Glutamatergic neuron (in vitro differentiated cells): ENCODE data around the gene LRIT2. TPM values are rescaled to one million over a fixed set of nuclear protein-coding genes. Genes with fewer than 3 reads are reported as not detected.

Experiments
- DNase-seq: peaks from one replicate; pipeline ENCODE4 v3.0.0; 2022
- H3K27ac Mint-ChIP-seq: one replicate; pipeline ENCODE4 v1.8.0; 2020; ENCODE audit warnings: mild to moderate bottlenecking, mixed read lengths, inconsistent platforms; ENCODE audit not compliant: unreplicated experiment
- H3K27me3 Mint-ChIP-seq: one replicate; pipeline ENCODE4 v1.8.0; 2020; ENCODE audit warnings: mild to moderate bottlenecking, moderate library complexity, mixed read lengths, inconsistent platforms; ENCODE audit not compliant: unreplicated experiment
- H3K36me3 Mint-ChIP-seq: one replicate; pipeline ENCODE4 v1.8.0; 2020; ENCODE audit warnings: mild to moderate bottlenecking, mixed read lengths, inconsistent platforms; ENCODE audit not compliant: unreplicated experiment
- H3K4me1 Mint-ChIP-seq: one replicate; pipeline ENCODE4 v1.8.0; 2020; ENCODE audit warnings: mild to moderate bottlenecking, low read depth, mixed read lengths, inconsistent platforms; ENCODE audit not compliant: unreplicated experiment
- H3K4me3 Mint-ChIP-seq: one replicate; pipeline ENCODE4 v1.8.0; 2020; ENCODE audit warnings: mild to moderate bottlenecking, mixed read lengths, inconsistent platforms; ENCODE audit not compliant: unreplicated experiment
- H3K9me3 Mint-ChIP-seq: one replicate; pipeline ENCODE4 v1.8.0; 2020; ENCODE audit warnings: mild to moderate bottlenecking, moderate library complexity, mixed read lengths, inconsistent platforms; ENCODE audit not compliant: unreplicated experiment
- CTCF ChIP-seq: fragments of 200-600 bp; sonication (generic); IDR thresholded peaks from one replicate; pipeline ENCODE4 v1.5.0; 2021; ENCODE audit not compliant: partially characterized antibody, unreplicated experiment
- total RNA-seq: library from RNA; stranded (reverse); fragmentation: NEBNext Ultra II Directional; extraction: Animal tissue kit (Norgen Biotek cat#: 25700); gene quantifications from one replicate; pipeline ENCODE4 v1.2.1, GENCODE V29; 2021; ENCODE audit not compliant: unreplicated experiment

LRIT2 gene
- total RNA-seq, 1 donor from 2014 or later, result not detected

GRCh38 chr10:84204122-84204521, 21.2 kb downstream of the LRIT2 start:
- Mint-ChIP-seq H3K4me1 (peaks cover 5% of the 10 kb centered on the region), H3K27ac (no peak overlapping the region), H3K27me3 (peaks cover 6% of the 10 kb centered on the region), H3K36me3 (no peaks in the 10 kb centered on the region), H3K4me3 (no peak overlapping the region), H3K9me3 (peaks cover 2% of the 10 kb centered on the region)
- DNase-seq, result no peak
- TF ChIP-seq CTCF, result peak; percentile 23

GRCh38 chr10:84202349-84202748, 23.0 kb downstream of the LRIT2 start:
- no peak for TF ChIP-seq CTCF
- Mint-ChIP-seq H3K36me3 (no peaks in the 10 kb centered on the region), H3K27ac (no peak overlapping the region), H3K4me1 (peaks cover 5% of the 10 kb centered on the region), H3K9me3 (peaks cover 3% of the 10 kb centered on the region), H3K4me3 (no peak overlapping the region), H3K27me3 (peaks cover 12% of the 10 kb centered on the region)
- DNase-seq, result no peak

DNA sequence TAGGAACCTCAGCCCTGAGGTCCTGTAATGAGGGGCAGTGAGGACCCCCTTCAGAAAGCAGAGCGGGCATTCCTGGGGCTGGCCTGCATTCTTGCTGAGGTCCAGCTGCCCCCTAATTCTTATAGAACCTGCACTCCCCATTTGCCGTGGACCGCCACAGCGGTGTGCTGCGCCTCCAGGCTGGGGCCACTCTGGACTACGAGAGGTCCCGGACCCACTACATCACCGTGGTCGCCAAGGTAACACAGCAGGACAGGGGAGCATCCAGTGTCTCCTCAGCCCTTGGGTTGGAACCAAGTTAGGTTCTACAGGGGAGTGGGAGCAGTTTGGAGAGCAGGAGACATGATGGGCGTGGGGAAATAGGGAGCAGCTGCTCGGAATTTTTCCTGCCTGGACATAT, 23.7 kb downstream of the LRIT2 start:
- peaks cover 3% of the 10 kb centered on the region for H3K9me3 Mint-ChIP-seq
- no peak for DNase-seq
- no peak overlapping the region for H3K4me3 Mint-ChIP-seq
- no peak overlapping the region for H3K27ac Mint-ChIP-seq
- H3K36me3 Mint-ChIP-seq, result no peaks in the 10 kb centered on the region
- H3K27me3 Mint-ChIP-seq, result peaks cover 16% of the 10 kb centered on the region
- H3K4me1 Mint-ChIP-seq, result peaks cover 5% of the 10 kb centered on the region
- no peak for TF ChIP-seq CTCF

- no peak overlapping the region for H3K4me3 Mint-ChIP-seq
- no peak for TF ChIP-seq CTCF
- DNase-seq, result no peak
Observed at GRCh38 chr10:84201244-84201606, 24.1 kb downstream of the LRIT2 start.

GRCh38 chr10:84200537-84201243, 24.7 kb downstream of the LRIT2 start:
- Mint-ChIP-seq H3K27ac (no peak overlapping the region), H3K4me3 (no peak overlapping the region), H3K36me3 (no peaks in the 10 kb centered on the region), H3K9me3 (peaks cover 3% of the 10 kb centered on the region), H3K27me3 (peaks cover 17% of the 10 kb centered on the region), H3K4me1 (peaks cover 5% of the 10 kb centered on the region)
- no peak for DNase-seq
- no peak for TF ChIP-seq CTCF

More at GRCh38 chr10:84201244-84201606, 24.1 kb downstream of the LRIT2 start:
- peaks cover 3% of the 10 kb centered on the region for H3K9me3 Mint-ChIP-seq
- no peak overlapping the region for H3K27ac Mint-ChIP-seq
- peaks cover 5% of the 10 kb centered on the region for H3K4me1 Mint-ChIP-seq
- H3K36me3 Mint-ChIP-seq, result no peaks in the 10 kb centered on the region
- peaks cover 15% of the 10 kb centered on the region for H3K27me3 Mint-ChIP-seq
